ENCODE results near the gene TRAF2.

- TF ChIP-seq CTCF (IDR thresholded peaks at IDR 0.05) (no peak), POLR2A (IDR thresholded peaks at IDR 0.05) (no peak)
Measured at GRCh38 chr9:136973618-136974617, 87.6 kb downstream of the TRAF2 start.

All from tibial nerve (tissue), 3 donors.